Measurements from ENCODE around the gene PTPN2.
"Not testable (repeated sequence)": the region's sequence is repeated elsewhere in the genome, so short reads cannot be mapped to it uniquely, and the experiment has no call there.

Gene PTPN2

GRCh38 chr18:12825230-12825629, 58.8 kb downstream of the PTPN2 start:
- DNase-seq (ENCODE audit: low read depth in 2 of 2), result no peak

- DNase-seq (ENCODE audit: low read depth in 2 of 2), result no peak
Measured at GRCh38 chr18:12823892-12824291, 60.1 kb downstream of the PTPN2 start.

DNA sequence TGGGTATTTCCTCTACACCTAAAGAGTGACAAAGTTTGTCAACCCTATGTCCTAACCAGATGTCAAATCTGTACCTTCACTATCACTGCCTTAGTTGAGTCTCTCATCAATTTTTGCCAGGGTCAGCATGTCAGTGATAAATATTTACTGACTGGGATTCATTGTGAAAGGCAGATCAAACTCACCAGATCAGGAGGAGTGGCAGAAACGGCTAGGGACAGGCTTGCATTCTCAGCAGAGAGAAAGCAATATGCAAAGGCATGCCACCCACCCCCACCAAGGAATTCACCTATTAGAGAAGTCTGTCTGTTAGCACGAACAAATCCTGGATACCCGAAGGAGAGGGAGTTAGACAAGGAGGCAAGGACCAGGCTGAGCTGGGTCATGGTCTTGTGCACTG, 62.6 kb downstream of the PTPN2 start:
- DNase-seq (ENCODE audit: low read depth in 2 of 2), result no peak

- DNase-seq (ENCODE audit: low read depth in 2 of 2), result no peak
Measured at GRCh38 chr18:12820506-12820905, 63.5 kb downstream of the PTPN2 start.

GRCh38 chr18:12819841-12820240, 64.2 kb downstream of the PTPN2 start:
- no peak for DNase-seq (ENCODE audit: low read depth in 2 of 2)

DNA sequence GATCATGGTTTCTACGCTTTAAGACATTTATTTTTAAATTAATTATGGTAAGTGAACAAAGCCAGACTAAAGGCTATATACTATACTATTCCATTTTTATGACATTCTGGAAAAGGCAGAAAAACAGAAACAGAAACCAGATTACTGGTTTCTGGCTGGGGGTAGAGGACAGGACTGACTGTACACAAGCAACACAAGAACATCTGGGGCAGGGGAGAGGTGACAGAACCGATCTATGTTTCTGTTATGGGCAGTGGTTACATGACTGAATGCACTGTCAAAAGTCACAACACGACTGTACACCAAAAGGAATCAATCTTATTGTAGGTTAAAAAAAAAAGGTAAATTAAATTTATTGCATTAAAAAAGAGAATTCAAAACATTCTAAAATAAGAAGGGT, 64.7 kb downstream of the PTPN2 start:
- DNase-seq (ENCODE audit: low read depth in 2 of 2), result no peak

DNA sequence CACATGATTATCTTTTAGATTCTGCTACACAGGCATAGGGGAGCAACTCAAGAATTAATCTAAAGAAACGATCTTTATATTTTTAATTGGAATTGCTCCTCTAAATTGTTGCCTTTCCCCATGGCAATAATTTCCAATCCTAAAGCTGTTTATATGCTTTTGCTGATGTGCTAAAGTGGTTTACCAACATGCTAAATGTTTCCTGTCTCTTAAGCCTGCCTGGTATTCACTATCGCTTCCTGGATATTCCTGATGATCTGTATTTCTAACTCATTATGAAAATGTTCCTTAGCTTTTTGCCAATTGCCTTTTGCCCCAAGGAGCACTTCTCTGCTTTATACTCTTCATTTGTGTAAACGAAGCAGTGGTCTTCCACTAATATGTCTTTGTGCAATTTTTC, 65.8 kb downstream of the PTPN2 start:
- no peak for DNase-seq (ENCODE audit: low read depth in 2 of 2)

DNA sequence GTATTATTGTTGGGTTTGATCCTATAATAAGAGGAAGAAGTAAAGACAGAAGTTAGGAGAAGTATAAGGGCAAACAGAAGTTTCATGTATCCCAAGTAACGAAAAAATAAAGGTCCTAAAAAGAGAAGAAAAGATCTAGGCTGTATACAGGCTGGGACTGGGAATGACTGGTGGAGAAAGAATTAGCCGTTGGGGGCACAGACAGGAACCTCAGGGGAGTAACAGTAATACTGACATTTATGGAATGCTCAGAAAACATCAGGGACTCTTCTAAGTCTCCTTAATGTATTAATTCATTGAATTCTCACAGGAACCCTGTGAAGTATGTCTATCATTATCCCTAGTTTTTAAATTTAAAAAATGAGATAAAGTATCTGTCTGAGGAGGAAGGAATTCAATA, 67.6 kb downstream of the PTPN2 start:
- DNase-seq (ENCODE audit: low read depth in 2 of 2), result no peak

- DNase-seq (ENCODE audit: low read depth in 2 of 2), result no peak
Measured at GRCh38 chr18:12811191-12811950, 72.7 kb downstream of the PTPN2 start.

DNA sequence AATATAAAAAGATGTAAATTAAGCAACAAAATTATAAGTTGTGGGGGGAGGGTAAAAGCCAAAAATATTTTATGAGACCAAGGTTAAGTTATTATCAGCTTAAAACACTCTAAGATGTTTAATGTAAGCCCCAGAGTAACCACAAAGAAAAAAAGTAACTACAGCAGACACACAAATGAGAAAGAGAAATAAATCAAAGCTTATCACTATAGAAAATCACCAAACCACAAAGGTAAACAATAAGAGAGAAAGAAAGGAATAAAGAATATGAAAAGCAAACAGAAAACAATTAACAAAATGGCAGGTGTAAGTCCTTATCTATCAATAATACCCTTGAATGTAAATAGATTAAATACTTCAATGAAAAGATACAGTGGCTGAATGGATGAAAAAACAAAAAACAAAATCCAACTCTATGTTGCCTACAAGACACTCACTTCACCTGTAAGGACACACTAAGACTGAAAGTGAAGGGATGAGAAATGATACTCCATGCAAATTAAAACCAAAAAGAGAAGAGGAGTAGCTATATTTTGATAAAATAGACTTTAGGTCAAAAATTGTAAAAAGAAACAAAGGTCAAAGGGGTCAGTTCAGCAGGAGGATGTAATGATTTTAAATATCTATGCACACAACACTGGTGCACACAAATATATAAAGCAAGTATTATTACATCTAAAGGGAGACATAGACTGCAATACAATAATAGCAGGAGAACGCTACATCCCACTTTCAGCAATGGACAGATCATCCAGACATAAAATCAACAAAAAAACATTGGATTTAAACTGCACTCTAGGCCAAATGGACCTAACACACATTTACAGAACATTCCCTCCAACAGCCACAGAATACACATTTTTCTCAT, 80.7 kb downstream of the PTPN2 start:
- DNase-seq (ENCODE audit: low read depth in 2 of 2), result no peak

- no peak for DNase-seq (ENCODE audit: low read depth in 2 of 2)
Measured at GRCh38 chr18:12802538-12802937, 81.5 kb downstream of the PTPN2 start.

GRCh38 chr18:12796448-12796847, 87.6 kb downstream of the PTPN2 start:
- DNase-seq (ENCODE audit: low read depth in 2 of 2), result no peak

DNA sequence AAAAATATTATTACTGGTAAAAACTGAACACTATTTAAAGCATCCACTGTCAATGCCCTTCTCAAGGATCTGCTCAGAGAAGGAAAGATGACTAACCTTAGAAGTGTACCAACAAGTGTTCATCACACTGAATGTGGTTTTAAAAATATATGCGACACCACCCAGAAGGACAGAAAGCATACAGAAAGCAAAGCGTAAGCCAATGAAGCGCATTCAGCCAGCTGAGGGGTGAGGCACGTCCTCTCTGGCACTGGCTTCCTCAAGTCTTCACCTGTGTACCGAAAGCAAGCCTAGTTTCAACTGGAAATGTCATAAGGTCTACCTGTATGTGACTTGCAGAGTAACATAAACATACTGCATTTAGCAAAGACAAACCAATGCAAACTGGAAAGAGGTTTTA, 92.4 kb downstream of the PTPN2 start:
- no peak for DNase-seq (ENCODE audit: low read depth in 2 of 2)

- DNase-seq (ENCODE audit: low read depth in 2 of 2), result no peak
Measured at GRCh38 chr18:12786669-12787068, 97.4 kb downstream of the PTPN2 start.

DNA sequence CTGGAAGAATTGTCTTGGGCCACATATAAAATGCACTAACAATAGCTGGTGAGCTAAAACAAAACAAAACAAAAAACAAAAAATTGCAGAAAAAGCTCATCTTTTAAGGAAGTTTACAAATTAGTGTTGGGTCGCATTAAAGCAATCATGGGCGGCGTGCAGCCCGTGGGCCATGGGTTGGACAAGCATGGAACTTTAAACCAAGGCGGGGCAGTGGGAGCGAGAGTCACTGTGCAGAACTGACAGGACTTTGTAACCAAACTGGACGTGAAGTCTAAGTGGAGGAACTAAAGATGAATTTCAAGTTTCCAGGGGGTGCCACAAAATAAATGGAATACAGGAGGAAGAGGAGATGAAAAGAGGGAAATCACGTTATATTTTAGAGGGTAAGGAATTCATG, 100.5 kb downstream of the PTPN2 start:
- no peak for DNase-seq (ENCODE audit: low read depth in 2 of 2)

DNA sequence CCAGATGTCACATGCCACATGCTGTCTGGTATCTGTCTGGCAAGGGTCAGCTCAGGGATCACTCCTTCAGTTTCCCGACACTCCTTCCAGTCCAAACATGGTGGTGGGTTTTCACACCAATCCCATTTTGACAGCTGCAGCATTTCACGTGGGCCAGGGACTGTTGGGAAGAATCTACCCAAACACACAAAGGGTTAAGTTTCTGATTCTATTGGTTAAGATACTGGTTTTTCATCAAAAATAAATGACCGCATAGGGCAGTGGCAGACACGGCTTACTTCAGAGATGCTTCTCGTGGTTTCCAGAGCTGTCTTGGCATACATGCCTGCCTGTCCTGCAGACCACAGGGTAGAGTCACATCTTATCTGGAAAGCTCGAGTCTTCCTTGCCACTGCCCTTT, 101.5 kb downstream of the PTPN2 start:
- no peak for DNase-seq (ENCODE audit: low read depth in 2 of 2)

DNA sequence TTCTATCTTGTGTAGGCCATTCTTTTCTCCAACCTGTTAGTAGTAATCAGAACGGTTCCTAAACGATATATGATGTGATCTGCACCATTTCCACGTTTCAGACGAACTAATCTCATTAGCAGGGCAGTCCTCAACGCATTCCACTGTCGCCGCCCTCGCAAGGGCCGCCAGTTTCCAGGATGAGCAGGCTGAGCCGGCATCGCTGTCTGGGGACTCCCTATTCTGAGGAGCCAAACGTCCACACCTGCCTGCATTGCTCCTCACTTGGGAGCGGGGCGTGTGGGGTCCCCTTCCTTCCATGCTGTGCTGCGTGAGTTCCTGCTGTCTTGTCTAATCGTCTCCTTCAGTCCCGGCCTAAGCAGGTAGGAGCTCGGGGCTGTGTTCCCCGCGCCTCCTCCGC, 104.6 kb downstream of the PTPN2 start:
- no peak for DNase-seq (ENCODE audit: low read depth in 2 of 2)

DNA sequence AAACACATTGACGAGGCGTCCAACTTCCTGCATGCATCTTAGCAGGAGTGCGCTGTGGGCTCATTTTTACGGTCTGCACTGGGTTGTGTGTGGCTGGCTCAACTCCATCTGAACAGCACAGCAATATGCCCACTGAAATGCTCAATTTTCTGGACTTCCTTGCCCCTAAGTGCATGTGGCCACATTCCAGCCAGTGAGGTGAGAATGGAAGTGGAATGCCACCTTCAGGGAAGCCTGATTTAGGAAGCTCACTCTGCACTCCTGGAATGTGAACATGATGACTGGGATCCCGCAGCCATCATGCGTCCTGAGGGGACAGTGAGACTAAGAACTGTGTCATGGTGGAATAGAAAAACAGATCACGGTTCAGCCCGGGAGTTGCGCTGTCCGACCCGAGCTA, 105.0 kb downstream of the PTPN2 start:
- DNase-seq (ENCODE audit: low read depth in 2 of 2), result no peak

DNA sequence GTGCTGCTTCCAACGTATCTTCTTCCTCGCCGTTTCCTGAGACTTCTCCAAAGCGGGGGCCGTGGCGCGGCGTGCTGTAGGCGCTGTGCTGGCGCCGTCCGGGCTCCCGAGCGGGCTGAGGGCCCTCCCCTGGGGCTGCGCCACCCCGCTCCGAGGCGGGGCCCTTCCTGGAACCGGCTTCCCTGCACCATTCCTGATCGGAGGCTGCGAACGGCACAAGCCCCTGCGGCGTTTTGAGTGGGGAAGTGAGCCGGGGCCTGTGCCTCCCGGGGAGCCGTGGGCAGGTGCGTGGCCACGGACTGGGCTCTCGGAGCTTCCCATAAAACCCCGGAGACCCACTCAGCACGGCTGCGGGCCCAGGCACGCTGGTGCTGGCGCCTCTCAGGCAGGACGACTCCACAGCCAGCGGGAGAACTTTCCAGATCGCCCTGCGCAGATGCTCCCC, 106.5 kb downstream of the PTPN2 start:
- no peak for DNase-seq (ENCODE audit: low read depth in 2 of 2)

- DNase-seq (ENCODE audit: low read depth in 2 of 2), result no peak
Measured at GRCh38 chr18:12776821-12777471, 107.1 kb downstream of the PTPN2 start.

- not testable (repeated sequence) for DNase-seq (ENCODE audit: low read depth in 2 of 2)
Measured at GRCh38 chr18:12776415-12776814, 107.6 kb downstream of the PTPN2 start.

- no peak for DNase-seq (ENCODE audit: low read depth in 2 of 2)
Measured at GRCh38 chr18:12774982-12775381, 109.1 kb downstream of the PTPN2 start.

DNA sequence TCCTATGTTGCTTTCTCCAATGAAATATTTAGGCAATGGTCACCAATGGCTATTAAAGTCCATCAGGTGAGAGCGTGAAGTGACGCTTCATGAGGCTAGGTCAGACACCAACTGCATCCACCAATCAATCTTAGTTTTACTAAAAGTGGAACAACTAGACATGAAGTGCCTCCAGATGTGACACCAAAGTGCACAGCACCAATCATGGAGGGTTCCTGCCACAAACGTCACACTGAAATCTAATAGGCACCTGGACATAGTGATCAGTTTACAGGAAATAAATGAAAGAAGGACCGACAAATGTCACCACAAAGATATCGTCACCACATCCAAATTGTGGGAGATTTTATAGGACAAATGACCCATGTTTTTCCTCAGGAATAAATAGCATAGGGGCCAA, 110.7 kb downstream of the PTPN2 start:
- DNase-seq (ENCODE audit: low read depth in 2 of 2), result no peak
